ENCODE measurements around the gene ZNF775.

ZNF775 gene

GRCh38 chr7:150368096-150368883 is 10.8 kb upstream of the ZNF775 start, which contains the start of gene REPIN1:
Gene REPIN1, plus strand, starts transcription at chr7:150368822. Its CDS starts 890 bp downstream, at chr7:150369712.
- Histone ChIP-seq H3K27ac (ENCODE audit: low read length) (peak within 1 kb of the TSS; percentile 97), H3K4me2 (ENCODE audit: insufficient read depth, low read length) (peak within 1 kb of the TSS; percentile 83), H4K20me1 (ENCODE audit: insufficient read depth, low read length) (peaks cover 17% of the 10 kb centered on the region), H3K9ac (ENCODE audit: low read depth, low read length) (peak within 1 kb of the TSS; percentile 95), H3K27me3 (ENCODE audit: insufficient read depth, low read length, poor library complexity) (no peaks in the 10 kb centered on the region), H3K36me3 (ENCODE audit: insufficient read depth, low read length) (peaks cover 46% of the 10 kb centered on the region), H3K79me2 (ENCODE audit: insufficient read depth, low read length) (peaks cover 95% of the 10 kb centered on the region), H2AFZ (ENCODE audit: low read depth, low read length) (no peak within 1 kb of the TSS), H3K9me3 (ENCODE audit: insufficient read depth, low read length, severe bottlenecking) (no peaks in the 10 kb centered on the region), H3K4me3 (ENCODE audit: low read depth in 1 of 2, low read length in 2 of 2) (peak within 1 kb of the TSS; percentile 61 to 66), H3K4me1 (ENCODE audit: insufficient read depth, low read length) (peaks cover 66% of the 10 kb centered on the region)
- peak; percentile 97 for DNase-seq
- ATAC-seq (ENCODE audit: insufficient read depth, low read depth) = peak; percentile 0; the same call in 1 of the 3 replicates
- TF ChIP-seq EZH2 (IDR thresholded peaks at IDR 0.05; ENCODE audit: borderline replicate concordance, low read depth, low read length, severe bottlenecking) = no peak
- no peak for TF ChIP-seq CTCF (IDR thresholded peaks at IDR 0.05; ENCODE audit: borderline replicate concordance, extremely low read depth, low read length, poor library complexity, severe bottlenecking)

DNA sequence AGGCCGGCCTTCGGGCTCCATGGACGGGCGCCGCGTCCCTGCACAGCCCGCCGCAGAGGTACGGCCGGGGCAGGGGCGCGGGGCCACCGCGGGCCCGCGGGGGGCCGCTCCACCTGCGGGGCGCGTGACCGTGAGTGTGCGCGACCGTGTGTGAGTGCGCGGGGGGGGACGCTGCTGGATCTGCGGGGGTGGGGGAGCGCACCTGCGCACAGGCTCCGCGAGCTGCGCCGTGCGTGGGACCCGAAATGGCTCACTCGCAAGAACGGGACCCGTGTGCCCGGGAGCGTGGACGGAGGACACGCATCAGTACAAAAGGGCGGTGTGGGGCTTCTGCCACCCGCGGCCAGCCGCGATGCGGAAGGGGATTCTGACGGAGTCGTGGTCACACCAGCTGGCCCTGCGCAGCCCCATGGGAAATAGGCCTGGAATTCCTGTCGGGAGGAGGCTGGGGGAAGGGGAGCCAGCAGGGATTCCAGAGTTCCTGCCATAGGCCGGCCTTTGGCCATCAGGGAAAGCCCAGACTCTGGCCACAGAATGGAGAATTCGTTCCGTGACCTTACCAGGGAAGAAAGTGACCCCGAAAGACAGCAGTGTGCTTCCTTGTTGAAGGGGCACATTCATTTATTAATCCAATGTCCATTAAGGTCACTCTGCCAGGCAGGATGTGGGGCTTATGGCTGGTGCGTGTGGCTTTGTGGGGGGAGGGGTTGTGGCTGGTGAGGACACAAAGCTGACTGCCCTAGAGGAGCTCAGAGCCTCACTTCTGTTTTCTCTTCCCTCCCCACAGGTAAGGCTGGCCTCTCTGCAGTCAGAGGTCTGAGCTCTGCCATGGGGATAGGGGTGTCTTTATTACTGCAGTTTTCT is 10.0 kb upstream of the ZNF775 start:
- peaks cover 25% of the 10 kb centered on the region for H4K20me1 ChIP-seq (ENCODE audit: insufficient read depth, low read length)
- peak; percentile 75 for DNase-seq
- peaks cover 54% of the 10 kb centered on the region for H3K36me3 ChIP-seq (ENCODE audit: insufficient read depth, low read length)
- H3K27ac ChIP-seq (ENCODE audit: low read length) = peak overlapping the region; percentile 97
- H3K9me3 ChIP-seq (ENCODE audit: insufficient read depth, low read length, severe bottlenecking) = no peaks in the 10 kb centered on the region
- TF ChIP-seq CTCF (IDR thresholded peaks at IDR 0.05; ENCODE audit: borderline replicate concordance, extremely low read depth, low read length, poor library complexity, severe bottlenecking) = no peak
- no peak for TF ChIP-seq EZH2 (IDR thresholded peaks at IDR 0.05; ENCODE audit: borderline replicate concordance, low read depth, low read length, severe bottlenecking)
- peak overlapping the region; percentile 61 to 66 for H3K4me3 ChIP-seq (ENCODE audit: low read depth in 1 of 2, low read length in 2 of 2)
- peaks cover 66% of the 10 kb centered on the region for H3K4me1 ChIP-seq (ENCODE audit: insufficient read depth, low read length)
- peak overlapping the region; percentile 95 for H3K9ac ChIP-seq (ENCODE audit: low read depth, low read length)
- peak overlapping the region; percentile 83 for H3K4me2 ChIP-seq (ENCODE audit: insufficient read depth, low read length)
- peaks cover 96% of the 10 kb centered on the region for H3K79me2 ChIP-seq (ENCODE audit: insufficient read depth, low read length)
- no peak overlapping the region for H2AFZ ChIP-seq (ENCODE audit: low read depth, low read length)
- no peaks in the 10 kb centered on the region for H3K27me3 ChIP-seq (ENCODE audit: insufficient read depth, low read length, poor library complexity)
- ATAC-seq (ENCODE audit: insufficient read depth, low read depth) = peak; percentile 10

GRCh38 chr7:150369748-150370501 is 9.2 kb upstream of the ZNF775 start:
- Histone ChIP-seq H2AFZ (ENCODE audit: low read depth, low read length) (no peak overlapping the region), H3K79me2 (ENCODE audit: insufficient read depth, low read length) (peaks cover 95% of the 10 kb centered on the region), H4K20me1 (ENCODE audit: insufficient read depth, low read length) (peaks cover 30% of the 10 kb centered on the region), H3K27ac (ENCODE audit: low read length) (peak overlapping the region; percentile 97), H3K27me3 (ENCODE audit: insufficient read depth, low read length, poor library complexity) (no peaks in the 10 kb centered on the region), H3K4me1 (ENCODE audit: insufficient read depth, low read length) (peaks cover 66% of the 10 kb centered on the region), H3K36me3 (ENCODE audit: insufficient read depth, low read length) (peaks cover 61% of the 10 kb centered on the region), H3K4me2 (ENCODE audit: insufficient read depth, low read length) (peak overlapping the region; percentile 83), H3K4me3 (ENCODE audit: low read depth in 1 of 2, low read length in 2 of 2) (peak overlapping the region; percentile 61 to 66), H3K9me3 (ENCODE audit: insufficient read depth, low read length, severe bottlenecking) (no peaks in the 10 kb centered on the region), H3K9ac (ENCODE audit: low read depth, low read length) (peak overlapping the region; percentile 95)
- no peak for TF ChIP-seq EZH2 (IDR thresholded peaks at IDR 0.05; ENCODE audit: borderline replicate concordance, low read depth, low read length, severe bottlenecking)
- peak; percentile 7 for TF ChIP-seq CTCF (IDR thresholded peaks at IDR 0.05; ENCODE audit: borderline replicate concordance, extremely low read depth, low read length, poor library complexity, severe bottlenecking)
- DNase-seq (peak; percentile 46), ATAC-seq (ENCODE audit: insufficient read depth, low read depth) (no peak)

All from DND-41 (cell line).